Measurements from ENCODE around the gene MYMX. TPM values are rescaled to one million over a fixed set of nuclear protein-coding genes. Genes with fewer than 3 reads are reported as not detected.

The MYMX gene
- total and polyA plus RNA-seq, 2 of the 13 experiments (the other 11 are each of a cell fraction or from before 2014, with no cell fraction given), result not detected

DNA sequence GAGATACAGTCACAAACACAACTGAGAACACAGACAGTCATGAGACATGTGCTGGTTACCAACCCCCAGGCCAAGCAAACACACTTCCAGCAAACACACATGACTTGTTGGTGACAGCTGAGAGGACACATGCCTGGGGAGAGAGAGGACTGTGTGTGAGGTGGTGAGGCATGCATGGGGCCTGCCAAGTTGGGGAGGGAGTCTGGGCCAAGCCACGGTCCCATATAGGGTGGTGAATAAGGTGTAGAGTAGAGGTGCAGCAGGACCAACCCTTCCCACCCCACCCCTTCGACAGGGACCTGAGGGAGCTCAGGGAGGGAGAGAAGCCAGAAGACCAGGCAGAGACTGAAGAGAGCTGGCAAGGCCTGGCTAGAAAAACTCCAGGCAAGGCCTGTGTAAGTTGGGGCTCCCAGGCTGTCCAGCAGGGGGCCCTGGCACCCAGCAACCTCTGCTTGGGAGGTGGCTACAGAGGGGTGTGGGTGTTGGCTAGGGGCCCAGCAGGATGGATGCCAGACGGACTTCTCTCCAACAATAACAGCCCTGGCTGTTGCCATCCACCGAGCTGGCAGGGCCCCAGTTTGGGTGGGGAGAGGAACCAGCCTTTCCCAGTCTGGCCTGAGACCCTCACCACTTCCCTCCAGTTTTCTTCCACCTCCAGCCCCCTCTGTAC is 4.7 kb downstream of the MYMX start (continued):
- no peak for TF ChIP-seq DZIP1 (CRISPR knock-in tag; IDR thresholded peaks at IDR 0.05)
- TF ChIP-seq NR2F1 (CRISPR knock-in tag; IDR thresholded peaks at IDR 0.05), result 0 out of 4 replicates have a peak, but pooled peaks of 1 of the 2 experiments have one; percentile 25
- no peak for TF ChIP-seq NCOA2 (CRISPR knock-in tag; IDR thresholded peaks at IDR 0.05)
- no peak for TF ChIP-seq ZBED4 (CRISPR knock-in tag; IDR thresholded peaks at IDR 0.05; ENCODE audit: borderline replicate concordance)
- TF ChIP-seq ZBTB34 (CRISPR knock-in tag; IDR thresholded peaks at IDR 0.05), result no peak
- TF ChIP-seq PITX1 (CRISPR knock-in tag; IDR thresholded peaks at IDR 0.05), result no peak
- TF ChIP-seq NRL (CRISPR knock-in tag; IDR thresholded peaks at IDR 0.05; ENCODE audit: borderline replicate concordance), result 0 out of 2 replicates have a peak, but pooled peaks have one; percentile 26
- peak; percentile 49; the same call in 1 of the 2 replicates for TF ChIP-seq ETV5 (CRISPR knock-in tag; IDR thresholded peaks at IDR 0.05; ENCODE audit: borderline replicate concordance)
- no peak for TF ChIP-seq ARNTL (CRISPR knock-in tag; IDR thresholded peaks at IDR 0.05)
- TF ChIP-seq NONO (IDR thresholded peaks at IDR 0.05), result no peak
- peak; percentile 76; the same call in 1 of the 2 replicates for TF ChIP-seq NONO (CRISPR knock-in tag; conservative IDR thresholded peaks at IDR 0.05)
- peak; percentile 65; the same call in 1 of the 2 replicates for TF ChIP-seq ZMYM2 (CRISPR knock-in tag; IDR thresholded peaks at IDR 0.05)
- TF ChIP-seq MTA3 (CRISPR knock-in tag; IDR thresholded peaks at IDR 0.05), result no peak
- TF ChIP-seq ZBTB26 (CRISPR knock-in tag; IDR thresholded peaks at IDR 0.05; ENCODE audit: borderline replicate concordance), result no peak
- TF ChIP-seq ATAD3A (CRISPR knock-in tag; IDR thresholded peaks at IDR 0.05), result no peak
